ENCODE data around the gene RHBDF1. TPM values are rescaled to one million over a fixed set of nuclear protein-coding genes. Genes with fewer than 3 reads are reported as not detected.

Gene RHBDF1
- total RNA-seq, 1 donor from 2014 or later = 27.3 TPM

DNA sequence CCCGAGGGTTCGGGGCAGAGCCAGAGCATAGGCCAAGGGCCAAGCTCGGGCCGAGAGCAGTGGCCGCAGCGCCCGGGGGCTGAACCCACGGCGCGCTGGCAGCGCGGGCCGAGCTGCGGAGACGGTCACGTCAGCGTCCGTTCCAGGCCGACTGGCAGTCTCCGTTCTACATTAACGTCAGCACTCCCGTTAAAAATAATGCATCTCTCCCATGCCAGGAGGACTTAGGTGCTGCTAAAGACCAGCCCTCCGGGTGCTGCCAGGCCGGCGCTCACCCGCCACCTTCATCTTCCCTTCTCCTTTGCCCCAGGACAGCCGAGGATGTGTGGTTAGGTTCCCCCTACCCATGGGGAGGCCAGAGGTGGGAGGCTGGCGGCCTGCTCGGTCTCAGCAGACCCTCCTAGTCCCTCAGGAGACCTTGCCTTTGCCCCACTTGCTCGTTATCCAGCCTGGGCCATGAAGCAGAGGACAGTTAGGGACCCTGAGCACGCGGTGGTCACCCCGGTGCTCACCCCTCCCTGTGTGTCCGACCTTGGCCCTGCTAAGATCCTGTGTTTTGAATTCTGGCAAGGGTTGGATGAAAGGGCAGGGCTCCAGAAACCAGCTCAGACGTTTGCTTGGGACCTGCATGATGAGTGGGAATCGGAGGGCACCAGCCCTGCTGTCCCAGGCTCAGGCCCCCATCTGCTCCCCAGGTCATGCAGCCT is 6.2 kb upstream of the RHBDF1 start:
- Mint-ChIP-seq H3K4me3 (peak overlapping the region; percentile 90), H3K4me1 (ENCODE audit: unreplicated experiment) (peaks cover 17% of the 10 kb centered on the region), H3K27ac (peak overlapping the region; percentile 72), H3K27me3 (no peaks in the 10 kb centered on the region), H3K9me3 (no peaks in the 10 kb centered on the region), H3K36me3 (peaks cover under 1% of the 10 kb centered on the region)
- TF ChIP-seq, protein P1, sequence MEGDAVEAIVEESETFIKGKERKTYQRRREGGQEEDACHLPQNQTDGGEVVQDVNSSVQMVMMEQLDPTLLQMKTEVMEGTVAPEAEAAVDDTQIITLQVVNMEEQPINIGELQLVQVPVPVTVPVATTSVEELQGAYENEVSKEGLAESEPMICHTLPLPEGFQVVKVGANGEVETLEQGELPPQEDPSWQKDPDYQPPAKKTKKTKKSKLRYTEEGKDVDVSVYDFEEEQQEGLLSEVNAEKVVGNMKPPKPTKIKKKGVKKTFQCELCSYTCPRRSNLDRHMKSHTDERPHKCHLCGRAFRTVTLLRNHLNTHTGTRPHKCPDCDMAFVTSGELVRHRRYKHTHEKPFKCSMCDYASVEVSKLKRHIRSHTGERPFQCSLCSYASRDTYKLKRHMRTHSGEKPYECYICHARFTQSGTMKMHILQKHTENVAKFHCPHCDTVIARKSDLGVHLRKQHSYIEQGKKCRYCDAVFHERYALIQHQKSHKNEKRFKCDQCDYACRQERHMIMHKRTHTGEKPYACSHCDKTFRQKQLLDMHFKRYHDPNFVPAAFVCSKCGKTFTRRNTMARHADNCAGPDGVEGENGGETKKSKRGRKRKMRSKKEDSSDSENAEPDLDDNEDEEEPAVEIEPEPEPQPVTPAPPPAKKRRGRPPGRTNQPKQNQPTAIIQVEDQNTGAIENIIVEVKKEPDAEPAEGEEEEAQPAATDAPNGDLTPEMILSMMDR (conservative IDR thresholded peaks at IDR 0.05) = no peak
- no peak for DNase-seq (ENCODE audit: extremely low spot score, unreplicated experiment)

DNA sequence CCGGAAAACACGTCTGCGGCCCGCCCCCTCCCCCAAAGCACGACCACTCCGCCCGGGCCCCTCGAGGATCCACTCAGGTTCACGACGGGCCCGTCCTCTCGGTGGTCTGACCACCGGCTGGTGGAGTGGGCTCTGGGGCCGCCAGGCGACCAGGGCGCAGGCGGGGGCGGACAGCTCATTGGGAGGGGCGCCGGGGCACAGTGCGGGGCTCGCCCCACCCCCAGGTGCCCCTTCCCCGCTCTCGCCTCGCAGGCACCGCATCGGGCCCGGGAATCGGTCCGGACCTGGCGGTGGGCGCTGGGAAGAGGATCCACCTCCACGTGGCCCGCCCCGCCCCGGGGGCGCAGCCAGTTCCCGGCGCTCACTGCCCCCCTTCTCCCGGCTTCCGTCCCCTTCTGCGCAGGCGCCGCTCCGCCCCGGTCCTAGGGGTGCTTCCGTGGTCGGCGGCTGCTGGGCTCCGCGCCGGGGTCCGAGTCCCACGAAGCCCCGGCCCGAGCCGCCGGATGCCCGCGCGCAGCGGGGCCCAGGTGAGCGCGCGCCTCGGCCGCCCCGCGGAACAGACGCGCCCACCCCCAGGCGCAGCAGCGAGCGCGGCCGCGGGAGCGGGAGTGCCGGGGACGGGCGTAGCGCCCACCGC is 5.5 kb upstream of the RHBDF1 start, which contains the start of gene MPG:
MPG (plus strand) TSS at position 419 of the 637 bp plus-strand sequence; CDS start at position 504, 85 bp downstream.
- Mint-ChIP-seq H3K4me1 (ENCODE audit: unreplicated experiment) (peaks cover 19% of the 10 kb centered on the region), H3K27ac (peak within 1 kb of the TSS; percentile 72), H3K27me3 (peaks cover 2% of the 10 kb centered on the region), H3K36me3 (no peaks in the 10 kb centered on the region), H3K4me3 (peak within 1 kb of the TSS; percentile 90), H3K9me3 (no peaks in the 10 kb centered on the region)
- TF ChIP-seq, protein P1 (conservative IDR thresholded peaks at IDR 0.05) = peak; percentile 11
- peak; percentile 87 for DNase-seq (ENCODE audit: extremely low spot score, unreplicated experiment)

DNA sequence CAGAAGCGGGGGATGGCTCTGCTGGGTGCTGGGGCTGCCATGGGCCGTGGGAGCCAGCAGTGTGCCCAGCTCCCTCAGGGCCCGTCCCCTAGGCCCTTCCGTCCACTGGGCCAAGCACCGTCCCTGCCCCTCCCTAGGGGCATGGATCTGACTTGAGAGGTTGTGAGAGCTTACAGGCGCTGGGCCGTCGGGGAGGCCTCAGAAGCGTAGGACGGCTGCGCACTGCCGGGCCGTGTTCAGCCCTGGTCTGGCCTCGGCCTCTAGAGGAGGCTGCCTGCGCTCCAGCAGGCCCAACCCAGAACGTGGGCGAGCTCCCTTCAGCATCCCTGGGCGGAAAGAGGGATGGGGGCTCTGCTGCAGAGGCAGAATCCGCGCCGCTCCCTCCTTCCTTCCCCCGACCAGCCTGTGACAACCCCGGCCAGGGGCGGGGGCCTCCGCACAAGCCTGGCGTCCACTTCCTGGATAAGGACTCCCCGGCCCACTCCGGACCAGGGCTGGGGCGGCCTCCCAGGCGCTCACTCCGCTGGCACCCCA is 4.9 kb upstream of the RHBDF1 start:
- H3K4me3 Mint-ChIP-seq = peak overlapping the region; percentile 77
- DNase-seq (ENCODE audit: extremely low spot score, unreplicated experiment) = no peak
- TF ChIP-seq, protein P1 (conservative IDR thresholded peaks at IDR 0.05) = peak; percentile 31
- no peak overlapping the region for H3K27ac Mint-ChIP-seq
- peaks cover 3% of the 10 kb centered on the region for H3K27me3 Mint-ChIP-seq
- H3K9me3 Mint-ChIP-seq = no peaks in the 10 kb centered on the region
- H3K36me3 Mint-ChIP-seq = no peaks in the 10 kb centered on the region
- H3K4me1 Mint-ChIP-seq (ENCODE audit: unreplicated experiment) = peaks cover 21% of the 10 kb centered on the region

DNA sequence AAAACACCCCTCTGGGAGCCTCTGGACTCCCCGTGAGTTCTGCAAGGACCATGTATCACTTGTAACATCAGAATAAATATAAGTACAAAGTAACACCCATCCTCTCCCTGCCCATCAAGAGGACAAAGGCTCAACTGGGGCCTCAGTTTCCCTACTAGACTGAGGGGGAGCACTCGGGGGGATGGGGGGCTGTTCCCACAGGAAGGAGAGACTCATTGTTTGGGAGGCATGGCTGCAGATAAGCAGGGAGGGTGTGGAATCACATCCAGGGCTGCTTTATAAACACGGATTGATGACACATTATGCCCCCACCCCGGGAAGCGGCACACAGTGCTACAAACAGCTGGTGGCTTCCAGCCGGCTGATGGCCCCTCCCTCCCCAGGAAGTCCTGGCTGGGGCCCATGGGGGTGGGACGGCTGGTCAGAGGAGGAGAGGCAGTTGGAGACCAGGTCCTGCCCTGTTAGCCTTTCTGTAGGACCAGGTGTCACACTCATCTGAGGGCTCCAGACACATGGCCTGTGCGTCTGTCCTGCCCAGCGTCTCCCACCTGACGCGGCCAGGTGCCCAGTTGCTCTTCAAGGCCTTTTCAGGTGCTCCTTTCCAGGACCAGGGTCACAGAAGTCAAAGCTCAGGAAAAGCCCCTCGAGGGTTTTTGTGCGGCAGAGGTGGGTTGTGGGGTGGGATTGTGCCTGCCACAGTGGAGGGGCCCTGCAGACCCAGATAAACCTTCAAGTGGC is 4.3 kb upstream of the RHBDF1 start:
- H3K27me3 Mint-ChIP-seq = peaks cover 3% of the 10 kb centered on the region
- no peak for DNase-seq (ENCODE audit: extremely low spot score, unreplicated experiment)
- peak overlapping the region; percentile 66 for H3K27ac Mint-ChIP-seq
- no peaks in the 10 kb centered on the region for H3K36me3 Mint-ChIP-seq
- no peaks in the 10 kb centered on the region for H3K9me3 Mint-ChIP-seq
- peaks cover 21% of the 10 kb centered on the region for H3K4me1 Mint-ChIP-seq (ENCODE audit: unreplicated experiment)
- H3K4me3 Mint-ChIP-seq = peak overlapping the region; percentile 77
- TF ChIP-seq, protein P1 (conservative IDR thresholded peaks at IDR 0.05) = no peak

Measured in type B pancreatic cell (in vitro differentiated cells).